Mucosa of descending colon (tissue), 3 donors: ENCODE results near the gene BTBD19. TPM values are rescaled to one million over a fixed set of nuclear protein-coding genes. Genes with fewer than 3 reads are reported as not detected.
"Not testable (repeated sequence)": the region's sequence is repeated elsewhere in the genome, so short reads cannot be mapped to it uniquely, and the experiment has no call there.

Experiments used
- ATAC-seq: fragments of 200-7000 bp; cut with Tn5 transposase; one replicate; pipeline ENCODE4 v1.9.1; 2020; ENCODE audit warnings: mild to moderate bottlenecking, moderate library complexity
- DNase-seq, 3 donors: peaks; one replicate each; pipeline ENCODE4 v3.0.0-alpha.2; 2020
- H3K36me3 ChIP-seq: fragments of 200-600 bp; one replicate; pipeline ENCODE4 v1.8.0; 2021; ENCODE audit warnings: low read depth, mild to moderate bottlenecking
- H3K4me1 ChIP-seq: fragments of 200-600 bp; one replicate; pipeline ENCODE4 v1.8.0; 2021; ENCODE audit warnings: low read depth, mild to moderate bottlenecking
- H3K4me3 ChIP-seq: fragments of 200-600 bp; one replicate; pipeline ENCODE4 v1.8.0; 2021; ENCODE audit warnings: mild to moderate bottlenecking
- H3K9me3 ChIP-seq: fragments of 200-600 bp; one replicate; pipeline ENCODE4 v1.8.0; 2021; ENCODE audit warnings: mild to moderate bottlenecking
- CTCF ChIP-seq: fragments of 200-600 bp; IDR thresholded peaks from one replicate; pipeline ENCODE4 v1.8.0; 2022; ENCODE audit warnings: antibody characterized with exemption, mild to moderate bottlenecking
- intact Hi-C, 2 donors: fragments of 100-400 bp; cut with DNase I in 1 of 2; cut with micrococcal nuclease in 1 of 2; formaldehyde crosslinking; loops; one replicate each; pipeline versions ENCODE4 v1.11.0 to v1.11.1; 2022; cut with DNase I, micrococcal nuclease
- total RNA-seq, 3 donors: library from RNA; stranded (reverse); fragmentation: NEBNext Ultra II Directional in 2 of 3; extraction: Animal tissue kit (Norgen Biotek cat#: 25700) in 2 of 3; gene quantifications; one replicate each; pipeline versions ENCODE4 v1.2.1 to v1.2.4, GENCODE V29; 2021 to 2023
- donor health status: DM: no; HTN: no; CAD: no; lungs with moderate emphysema.
- donor health status: DM: no; HTN: no; CAD: no.
- donor health status: DM: no; HTN: yes; CAD: no.

The BTBD19 gene
- total RNA-seq, 3 donors from 2014 or later, result 2.8 to 4.4 (median 3.2) TPM

GRCh38 chr1:44790968-44791801 lies 17.1 kb upstream of the BTBD19 start:
- Histone ChIP-seq H3K9me3 (no peaks in the 10 kb centered on the region), H3K36me3 (no peaks in the 10 kb centered on the region), H3K4me3 (no peak overlapping the region), H3K4me1 (peaks cover 4% of the 10 kb centered on the region)
- TF ChIP-seq CTCF, result no peak
- intact Hi-C loops, result loop anchor here in 1 of 2 donors (5.0 to 10.0 kb wide), 2 partner anchors 46 to 224 kb away; partner anchors contain the start of genes HECTD3 and UROD
- ATAC-seq (peak; percentile 81), DNase-seq (peak in 2 of 3 donors; percentile 45 to 52)

GRCh38 chr1:44792736-44793502 lies 15.4 kb upstream of the BTBD19 start:
- H3K36me3 ChIP-seq, result no peaks in the 10 kb centered on the region
- ATAC-seq, result no peak
- intact Hi-C loops, result loop anchor here in 1 of 2 donors (5.0 to 10.0 kb wide), 2 partner anchors 44 to 222 kb away; partner anchors contain the start of genes HECTD3 and UROD
- no peak overlapping the region for H3K4me3 ChIP-seq
- no peaks in the 10 kb centered on the region for H3K9me3 ChIP-seq
- H3K4me1 ChIP-seq, result no peaks in the 10 kb centered on the region
- peak in 1 of 3 donors; percentile 19 for DNase-seq
- TF ChIP-seq CTCF, result no peak

- peak in 1 of 3 donors; percentile 44 for DNase-seq
- not testable (repeated sequence) for H3K36me3 ChIP-seq, ATAC-seq, H3K4me3 ChIP-seq, H3K9me3 ChIP-seq
- intact Hi-C loops, result loop anchor here in 1 of 2 donors (10.0 kb wide), 1 partner anchor 217 kb away; the partner anchor contains the start of genes HECTD3 and UROD
- H3K4me1 ChIP-seq, result peaks cover 11% of the 10 kb centered on the region
Observed at GRCh38 chr1:44797886-44798285, 10.4 kb upstream of the BTBD19 start.

- DNase-seq (peak in 2 of 3 donors; percentile 41 to 63), ATAC-seq (no peak)
- peaks cover 11% of the 10 kb centered on the region for H3K4me1 ChIP-seq
- no peaks in the 10 kb centered on the region for H3K9me3 ChIP-seq
- no peaks in the 10 kb centered on the region for H3K36me3 ChIP-seq
- H3K4me3 ChIP-seq, result no peak overlapping the region
- no peak for TF ChIP-seq CTCF
- intact Hi-C loops, result loop anchor here in 1 of 2 donors (10.0 kb wide), 1 partner anchor 216 kb away; the partner anchor contains the start of genes HECTD3 and UROD
Observed at GRCh38 chr1:44798481-44799365, 9.6 kb upstream of the BTBD19 start.

GRCh38 chr1:44799770-44800584 lies 8.3 kb upstream of the BTBD19 start, which contains the start of gene PLK3:
PLK3 (plus strand) TSS chr1:44800377; CDS start chr1:44800464, 87 bp downstream.
- DNase-seq (peak; percentile 98 to 99 (median 99)), ATAC-seq (peak; percentile 96)
- H3K4me3 ChIP-seq, result peak within 1 kb of the TSS; percentile 57
- peaks cover 11% of the 10 kb centered on the region for H3K4me1 ChIP-seq
- H3K9me3 ChIP-seq, result no peaks in the 10 kb centered on the region
- intact Hi-C loops, result loop anchor here in 1 of 2 donors (10.0 kb wide), 1 partner anchor 215 kb away; the partner anchor contains the start of genes HECTD3 and UROD
- TF ChIP-seq CTCF, result peak; percentile 98
- H3K36me3 ChIP-seq, result no peaks in the 10 kb centered on the region
